ENCODE measurements around the gene ERC2.

ERC2 gene

DNA sequence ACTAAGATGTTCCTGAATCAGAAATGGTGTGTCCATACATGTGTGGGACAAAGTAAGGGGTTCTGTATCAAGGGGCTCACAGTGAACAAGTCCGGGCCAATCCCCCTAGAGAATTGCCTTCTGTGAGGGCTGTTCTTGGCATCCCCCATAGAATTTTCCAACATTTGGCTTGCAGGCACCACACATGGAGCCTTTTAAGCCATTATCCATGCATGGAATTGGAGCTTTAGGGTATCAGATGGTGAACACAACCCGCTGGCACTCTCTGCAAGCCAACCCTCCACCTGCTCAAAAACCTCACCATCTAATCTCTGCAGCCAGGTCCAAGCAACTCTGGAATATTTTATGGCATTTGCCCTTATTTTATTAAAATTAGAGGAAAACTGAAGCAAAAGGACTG lies 278.7 kb downstream of the ERC2 start:
- no peak for DNase-seq (ENCODE audit: low read depth in 2 of 2)

DNA sequence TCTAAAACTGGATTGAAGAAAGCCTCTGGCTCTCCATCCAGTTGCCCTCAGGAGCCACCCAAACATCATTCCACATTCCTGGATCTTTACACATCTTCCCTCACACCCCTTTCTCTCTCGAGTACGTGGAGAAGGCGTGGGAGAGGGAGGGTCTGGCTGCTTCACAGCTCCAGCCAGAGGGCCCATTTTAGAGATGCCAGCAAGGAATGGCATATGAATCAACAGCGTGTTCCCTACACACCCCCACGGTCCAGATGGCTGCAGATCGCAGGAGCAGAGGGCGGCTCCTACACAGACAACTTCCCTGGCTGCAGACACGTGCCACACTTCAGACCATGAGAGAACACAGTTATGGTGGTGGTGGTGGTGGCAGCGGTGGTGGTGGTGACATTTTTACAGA lies 280.1 kb downstream of the ERC2 start:
- DNase-seq (ENCODE audit: low read depth in 2 of 2): no peak

DNA sequence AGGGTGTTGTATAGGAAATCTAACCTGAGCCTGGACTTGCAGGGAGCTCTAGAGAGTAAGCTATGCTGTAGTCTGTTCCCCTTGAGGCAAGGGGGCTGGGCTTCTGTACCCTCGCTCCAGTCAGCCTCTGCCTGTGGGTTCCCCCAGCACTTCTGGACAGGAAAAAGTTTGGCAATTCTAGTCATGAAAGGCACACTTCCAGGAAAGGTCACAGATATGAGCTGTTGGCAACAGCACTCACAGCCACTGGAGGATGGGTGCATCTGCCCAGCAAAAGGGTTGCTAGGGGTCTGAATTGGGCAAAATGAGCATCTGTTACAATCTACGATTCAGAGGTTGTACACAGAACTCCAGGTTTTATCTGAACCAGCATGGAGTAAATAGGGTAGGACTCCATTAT lies 281.2 kb downstream of the ERC2 start:
- DNase-seq (ENCODE audit: low read depth in 2 of 2): no peak

DNA sequence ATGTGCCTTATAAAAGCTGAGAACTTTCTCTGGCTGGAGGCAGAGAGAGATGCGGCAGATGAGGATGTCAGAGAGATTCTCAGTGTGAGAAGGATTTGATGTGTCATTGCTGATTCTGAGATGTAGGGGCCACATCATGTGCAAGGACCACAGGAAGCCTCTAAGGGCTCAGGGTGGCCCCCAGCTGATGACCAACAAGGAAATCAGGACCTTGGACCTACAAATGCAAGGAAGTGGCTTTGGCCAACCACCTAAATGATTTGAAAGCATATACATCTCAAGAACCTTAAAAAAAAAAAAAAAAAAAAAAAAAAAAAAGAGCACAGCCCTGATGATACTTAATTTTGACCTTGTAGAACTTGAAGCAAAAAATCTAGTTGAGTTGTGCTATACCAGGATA lies 282.4 kb downstream of the ERC2 start:
- DNase-seq (ENCODE audit: low read depth in 2 of 2): no peak

DNA sequence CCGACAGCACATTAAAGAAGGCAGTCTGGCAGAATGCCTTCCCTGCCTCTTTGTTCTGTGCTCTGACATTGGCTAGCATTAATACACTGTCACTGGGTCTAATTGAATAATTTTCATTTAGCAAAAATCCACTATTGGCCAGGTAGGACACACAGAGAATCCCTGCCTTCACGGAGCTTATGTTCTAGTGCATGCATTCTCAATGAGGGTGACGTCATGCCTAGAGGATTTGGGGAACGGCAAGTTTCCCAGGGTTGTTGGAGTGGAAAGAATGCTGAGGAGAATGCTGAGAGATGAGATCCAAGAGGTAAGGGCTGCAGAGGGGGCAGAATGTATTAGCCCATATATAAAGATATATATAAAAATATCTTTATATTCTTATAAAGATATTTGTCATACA lies 284.7 kb downstream of the ERC2 start:
- DNase-seq (ENCODE audit: low read depth in 2 of 2): no peak

DNA sequence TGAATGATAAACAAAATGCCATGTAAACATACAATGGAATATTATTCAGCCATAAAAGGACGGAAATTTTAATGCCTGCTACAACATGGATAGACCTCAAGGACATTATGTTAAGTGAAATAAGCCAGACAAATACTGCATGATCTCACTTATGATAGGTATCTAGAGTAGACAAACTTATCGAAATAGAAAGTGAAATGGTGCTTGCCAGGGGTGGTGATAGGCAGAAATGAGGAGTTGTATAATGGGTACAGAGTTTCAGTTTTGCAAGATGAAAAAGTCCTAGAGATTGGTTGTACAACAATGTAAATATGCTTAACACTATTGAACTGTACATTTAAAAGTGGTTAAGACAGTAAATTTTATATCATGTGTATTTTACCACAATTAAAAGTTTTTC lies 287.8 kb downstream of the ERC2 start:
- DNase-seq (ENCODE audit: low read depth in 2 of 2): no peak

DNA sequence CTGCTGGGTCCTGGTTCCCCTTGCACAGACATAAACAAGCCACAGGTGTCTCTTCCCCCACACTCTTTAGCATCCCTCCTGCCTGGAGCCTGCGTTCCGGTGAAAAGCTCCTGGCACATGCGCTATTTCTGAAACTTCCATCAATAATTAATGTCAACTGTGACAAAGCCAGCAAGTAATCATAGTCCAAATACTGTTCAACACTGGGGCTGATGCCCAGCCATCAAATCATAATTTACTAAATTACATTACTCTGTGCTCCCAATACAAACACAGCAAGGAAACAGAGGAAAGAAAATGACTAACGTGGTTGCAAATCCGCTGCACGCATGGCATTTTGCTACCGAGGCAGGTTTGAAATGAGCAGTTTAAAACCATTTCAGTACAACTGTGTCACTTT lies 294.7 kb downstream of the ERC2 start:
- DNase-seq (ENCODE audit: low read depth in 2 of 2): no peak

DNA sequence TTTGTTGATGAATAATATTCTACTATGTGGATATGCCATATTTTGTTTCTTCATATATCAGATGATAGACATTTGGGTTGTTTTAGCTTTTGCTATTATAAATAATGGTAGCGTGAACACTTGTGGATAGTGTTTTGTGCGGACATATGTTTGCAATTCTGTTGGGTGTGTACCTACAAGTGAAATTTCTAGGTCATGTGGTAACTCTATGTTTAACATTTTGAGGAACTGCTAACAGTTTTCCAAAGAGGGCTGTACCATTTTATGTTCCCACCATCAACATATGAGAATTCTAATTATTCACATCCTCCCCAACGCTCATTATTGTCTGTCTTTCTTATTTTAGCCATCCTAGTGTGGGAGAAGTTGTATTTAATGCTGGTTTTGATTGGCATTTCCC lies 303.8 kb downstream of the ERC2 start:
- DNase-seq (ENCODE audit: low read depth in 2 of 2): no peak

DNA sequence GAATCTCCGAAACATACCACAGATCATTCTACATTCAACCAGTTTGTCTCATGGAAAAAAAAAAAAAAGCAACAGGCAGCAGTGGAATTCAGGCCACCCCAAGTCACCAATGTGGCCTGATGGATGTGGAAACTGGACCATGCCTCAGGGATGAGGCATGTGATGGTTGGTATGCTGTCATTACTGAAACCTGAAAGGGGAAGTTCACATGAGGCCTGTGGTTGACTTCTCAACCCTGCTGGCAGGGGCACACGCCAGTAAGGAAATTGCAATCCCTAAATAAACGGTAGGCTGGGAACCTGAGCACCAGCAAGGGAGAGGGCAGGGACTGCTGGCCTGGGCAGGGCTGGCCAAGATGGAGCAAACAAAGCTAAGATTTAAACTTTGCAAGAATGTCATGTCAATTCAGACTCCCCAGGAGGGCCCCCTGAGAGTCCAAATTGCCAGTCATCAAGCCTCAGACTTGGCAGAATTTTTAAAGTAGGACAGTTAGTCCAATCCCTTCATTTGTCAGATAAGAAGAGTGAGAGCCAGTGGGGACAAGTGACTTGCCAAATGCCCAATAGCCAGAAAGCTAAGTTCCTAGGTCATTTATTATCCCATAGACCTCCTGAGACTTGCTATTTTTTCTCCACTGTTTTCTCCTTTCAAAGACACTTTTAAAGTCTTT lies 310.4 kb downstream of the ERC2 start:
- no peak for DNase-seq (ENCODE audit: low read depth in 2 of 2)

DNA sequence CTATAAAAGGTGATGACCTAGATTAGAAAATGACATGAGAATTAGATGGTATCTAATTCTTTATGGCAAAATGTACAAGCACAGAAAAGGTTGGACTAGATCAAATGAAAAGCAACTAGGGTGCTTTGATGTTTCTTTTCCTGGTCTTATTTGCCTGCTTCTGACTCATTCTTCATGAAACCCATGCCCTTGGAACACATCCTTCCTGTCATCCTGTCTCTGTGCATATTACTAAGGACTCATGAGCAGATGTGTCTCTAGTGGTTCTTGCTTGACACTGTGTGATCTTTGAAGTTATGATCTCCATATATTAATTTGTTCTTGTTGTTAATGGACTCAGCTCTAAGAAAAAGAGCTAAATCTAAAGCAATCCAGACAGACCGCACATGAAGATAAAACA lies 314.0 kb downstream of the ERC2 start:
- no peak for DNase-seq (ENCODE audit: low read depth in 2 of 2)

DNA sequence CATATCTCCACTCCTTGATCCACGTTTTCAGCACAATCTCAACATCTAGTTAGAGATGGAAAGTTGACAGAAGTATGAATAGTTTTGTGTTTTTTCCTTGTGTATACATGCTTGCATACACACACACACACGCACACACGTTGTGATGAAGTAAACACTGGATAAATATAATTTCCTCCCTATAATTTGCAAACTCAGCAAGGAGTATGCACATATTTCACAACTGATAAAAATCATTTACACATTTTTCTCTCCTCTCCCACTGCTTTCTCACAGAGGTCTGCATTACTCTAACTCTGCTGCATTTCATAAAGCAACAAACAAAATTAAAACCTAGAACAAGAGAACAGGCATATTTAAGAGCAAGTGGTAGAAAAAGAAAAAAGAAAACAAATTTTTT lies 320.9 kb downstream of the ERC2 start:
- no peak for DNase-seq (ENCODE audit: low read depth in 2 of 2)

DNA sequence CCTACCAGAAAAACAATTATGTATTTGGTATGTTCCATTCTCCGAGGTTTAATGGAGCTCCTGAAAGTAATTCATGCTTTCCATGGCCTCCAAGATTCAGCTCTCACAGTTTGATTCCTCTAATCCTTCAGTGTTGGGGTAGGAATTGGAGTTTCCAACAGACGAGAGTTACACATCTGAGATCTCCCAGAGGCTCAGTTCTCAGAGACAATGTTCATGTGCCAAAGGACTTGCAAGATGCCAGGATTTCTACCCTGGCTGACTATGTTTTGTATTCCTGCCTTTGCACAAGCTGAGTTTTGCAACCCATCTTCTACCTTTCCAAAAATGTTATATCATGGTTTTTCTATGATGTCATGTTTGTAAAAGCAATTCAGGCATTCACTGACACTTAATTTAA lies 322.9 kb downstream of the ERC2 start:
- no peak for DNase-seq (ENCODE audit: low read depth in 2 of 2)

DNA sequence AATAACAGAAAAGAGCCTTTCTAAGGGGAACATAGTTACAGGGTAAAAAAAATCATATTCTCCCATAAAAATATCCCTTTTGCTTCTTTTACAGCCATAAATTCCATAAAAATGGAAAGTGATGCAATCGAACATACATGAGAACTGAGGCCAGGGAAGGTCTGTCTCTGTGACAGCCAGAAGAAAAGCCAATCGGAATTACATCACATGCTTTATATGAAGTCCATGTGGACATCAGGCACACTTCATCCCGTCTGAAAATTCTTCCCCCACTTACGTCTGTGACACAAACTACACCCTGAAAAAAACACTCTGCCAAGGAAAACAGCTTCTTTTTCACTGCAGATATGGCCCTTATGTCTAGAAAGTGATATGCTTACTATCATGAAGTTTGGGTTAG lies 323.5 kb downstream of the ERC2 start:
- no peak for DNase-seq (ENCODE audit: low read depth in 2 of 2)

DNA sequence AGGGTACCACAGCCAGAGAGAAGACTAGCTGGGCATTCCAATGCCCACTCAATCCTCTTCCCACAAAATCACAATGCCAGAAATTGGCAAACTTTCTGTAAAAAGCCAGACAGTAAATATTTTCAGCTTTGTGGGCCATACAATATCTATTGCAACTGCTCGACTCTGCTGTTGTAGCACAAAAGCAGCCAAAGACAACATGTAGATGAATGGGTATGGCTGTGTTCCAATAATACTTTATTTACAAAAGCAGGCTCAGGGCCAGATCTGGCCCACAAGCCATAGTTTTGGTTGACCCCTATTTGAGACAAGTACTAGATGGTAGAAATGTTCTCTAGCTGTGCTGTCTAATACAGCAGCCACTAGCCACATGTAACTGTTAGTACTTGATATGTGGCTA lies 330.9 kb downstream of the ERC2 start:
- no peak for DNase-seq (ENCODE audit: low read depth in 2 of 2)

DNA sequence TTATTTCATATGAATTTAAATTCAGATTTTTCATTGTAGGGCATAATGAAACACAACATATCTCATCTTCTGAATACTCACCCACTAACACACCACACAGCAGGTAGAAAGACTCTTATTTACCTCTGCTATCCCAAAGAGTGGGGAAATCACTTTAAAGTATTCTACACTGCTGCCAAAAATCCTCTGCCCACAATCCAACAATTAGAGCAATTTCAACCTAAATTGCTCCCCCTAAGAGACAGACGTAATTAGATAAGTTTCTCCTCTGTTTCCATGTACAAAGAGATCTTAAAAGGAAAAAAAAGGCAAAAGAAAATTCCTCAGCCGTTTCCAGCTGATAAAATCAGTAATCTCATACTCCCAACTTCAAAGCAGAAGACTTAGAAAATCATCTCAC lies 331.8 kb downstream of the ERC2 start:
- DNase-seq (ENCODE audit: low read depth in 2 of 2): no peak

DNA sequence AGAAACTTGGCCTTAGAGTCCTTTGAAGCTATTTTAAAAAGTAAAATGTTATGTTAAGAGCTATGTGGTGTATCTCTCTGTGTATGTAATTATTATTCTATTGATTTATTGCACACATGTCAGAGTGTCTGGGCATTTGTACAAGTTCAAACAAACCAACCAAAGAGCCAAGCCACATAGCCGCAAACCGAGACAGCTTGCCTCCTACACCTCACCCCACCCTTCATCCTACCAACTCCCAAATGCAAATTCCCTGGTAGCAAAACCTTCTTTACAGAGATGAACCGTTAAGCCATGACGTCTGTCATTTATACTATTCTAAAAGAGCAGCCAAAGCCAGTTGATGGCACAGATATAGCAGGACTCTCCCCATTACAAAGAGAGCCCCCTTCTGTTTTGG lies 332.3 kb downstream of the ERC2 start:
- no peak for DNase-seq (ENCODE audit: low read depth in 2 of 2)

DNA sequence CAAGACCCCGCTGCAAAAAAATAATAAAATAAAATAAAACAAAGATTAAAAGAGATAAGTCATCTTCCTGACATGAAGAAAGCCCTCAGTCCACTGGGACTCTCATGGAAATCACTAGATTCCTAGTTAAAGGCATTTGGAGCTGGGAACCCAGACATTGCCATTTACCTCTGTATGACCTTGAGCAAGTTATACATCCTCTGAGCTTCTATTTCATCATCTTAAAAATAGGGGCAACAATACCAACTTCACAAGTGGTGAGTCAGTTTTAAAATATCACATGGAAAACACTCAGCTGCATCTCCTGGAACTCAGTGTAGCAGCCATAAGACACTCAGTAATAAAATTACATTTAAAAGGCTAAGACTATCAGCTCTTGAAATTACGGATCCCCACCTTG lies 334.8 kb downstream of the ERC2 start:
- DNase-seq (ENCODE audit: low read depth in 2 of 2): no peak

DNA sequence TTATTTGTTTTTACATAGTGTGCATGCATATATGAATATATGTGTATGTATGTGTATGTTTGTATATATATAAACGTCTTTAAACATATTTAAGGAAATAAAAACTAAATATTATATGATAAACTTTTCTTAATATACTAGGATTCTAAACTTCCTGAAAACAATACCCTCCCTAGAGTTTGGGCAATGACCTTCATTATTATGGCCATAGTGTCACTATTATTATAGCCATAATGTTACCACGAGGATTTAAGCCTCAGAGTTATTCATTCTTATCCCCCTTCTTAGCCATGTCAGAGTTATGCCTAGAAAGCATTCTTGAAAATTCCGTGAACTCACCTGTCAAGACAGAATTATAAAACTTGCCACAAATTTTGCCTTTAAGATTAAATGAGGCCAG lies 335.5 kb downstream of the ERC2 start:
- no peak for DNase-seq (ENCODE audit: low read depth in 2 of 2)

DNA sequence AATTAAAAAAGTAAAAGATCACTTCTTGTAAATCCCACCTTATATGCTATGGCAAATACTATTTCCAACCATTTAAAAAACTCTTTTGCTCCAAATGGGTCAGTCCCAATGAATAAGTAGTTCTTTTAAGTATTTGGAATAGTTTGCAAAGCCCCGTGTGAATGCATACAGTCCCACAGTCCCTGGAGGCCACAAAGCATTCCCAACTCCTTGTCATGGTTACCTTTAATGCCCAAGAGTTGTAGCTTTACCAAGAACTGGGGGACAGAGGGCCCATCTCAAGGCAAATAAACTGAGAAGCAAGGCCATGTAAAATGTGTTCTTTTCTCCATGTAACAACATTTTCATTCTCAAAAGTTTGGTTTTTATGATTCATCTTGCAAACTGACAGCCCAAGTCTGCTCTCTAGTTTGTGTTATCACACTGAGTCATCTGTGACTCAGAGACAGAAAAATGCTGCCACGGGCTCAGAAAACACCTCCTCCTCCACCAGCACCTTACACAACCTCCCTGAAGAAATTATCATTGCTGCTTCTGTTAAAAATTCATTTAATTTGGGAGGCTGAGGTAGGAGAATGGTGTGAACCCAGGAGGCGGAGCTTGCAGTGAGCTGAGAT lies 336.2 kb downstream of the ERC2 start:
- no peak for DNase-seq (ENCODE audit: low read depth in 2 of 2)

DNA sequence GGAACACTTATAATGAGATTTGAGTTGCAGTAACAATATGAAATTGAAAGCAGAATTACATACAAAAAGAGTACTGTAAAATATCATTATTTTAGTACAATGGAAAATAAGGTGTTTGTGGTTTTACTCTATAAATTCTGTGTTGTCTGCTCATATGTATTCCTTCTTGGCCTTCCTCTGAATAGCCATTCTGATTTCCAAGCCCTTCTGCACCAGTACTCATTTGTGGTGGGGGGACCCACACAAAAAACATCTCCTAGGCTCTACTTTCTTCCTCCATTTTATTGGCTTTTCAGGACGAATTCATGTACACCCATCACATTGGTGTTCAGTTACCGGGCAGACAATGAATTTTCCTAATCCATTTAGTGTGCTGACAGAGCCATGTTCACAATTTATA lies 338.2 kb downstream of the ERC2 start:
- no peak for DNase-seq (ENCODE audit: low read depth in 2 of 2)

DNA sequence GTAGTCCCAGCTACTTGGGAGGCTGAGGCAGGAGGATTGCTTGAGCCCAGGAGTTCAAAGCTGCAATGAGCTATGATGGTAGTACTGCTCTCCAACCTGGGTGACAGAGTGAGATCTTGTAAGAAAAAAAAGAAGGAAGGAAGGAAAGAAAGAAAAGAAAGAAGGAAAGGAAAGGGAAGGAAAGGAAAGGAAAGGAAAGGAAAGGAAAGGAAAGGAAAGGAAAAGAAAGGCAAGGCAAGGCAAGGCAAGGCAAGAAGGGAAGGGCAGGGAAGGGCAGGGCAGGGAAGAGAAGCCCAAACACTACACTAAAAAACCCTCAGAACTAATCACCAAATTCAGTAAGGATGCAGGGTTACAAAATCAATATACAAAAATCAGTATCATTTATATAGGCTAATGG lies 341.6 kb downstream of the ERC2 start:
- DNase-seq (ENCODE audit: low read depth in 2 of 2): no peak

DNA sequence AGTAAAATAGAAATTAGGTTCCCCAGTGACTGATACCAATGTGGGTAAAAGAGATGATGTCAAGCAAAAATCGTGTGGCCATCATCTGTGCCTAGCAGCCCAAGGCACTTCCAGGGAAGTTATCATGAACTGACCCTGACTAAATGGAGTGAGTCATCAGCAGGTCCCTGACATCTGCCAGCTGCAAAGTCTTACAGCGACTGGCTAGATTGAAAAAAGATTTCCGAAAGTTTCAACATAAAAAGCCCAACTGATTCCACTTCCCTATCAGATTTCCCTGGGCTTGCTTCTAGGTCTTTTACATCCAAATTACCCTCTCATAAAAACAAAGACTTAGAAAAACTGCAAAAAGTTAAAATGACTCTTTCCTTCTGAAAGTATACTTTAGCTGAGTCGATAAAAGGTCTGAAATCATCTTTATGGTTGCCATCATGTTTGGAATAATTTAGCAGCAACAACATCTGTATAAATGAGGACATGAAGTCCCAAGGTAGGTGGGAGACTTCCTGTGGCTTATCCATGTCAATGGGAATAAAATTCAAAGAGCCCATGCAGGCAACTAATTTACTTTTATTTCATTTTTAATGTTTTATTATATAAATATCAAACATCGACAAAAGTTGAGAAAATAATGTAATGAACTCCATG lies 342.8 kb downstream of the ERC2 start:
- DNase-seq (ENCODE audit: low read depth in 2 of 2): no peak

DNA sequence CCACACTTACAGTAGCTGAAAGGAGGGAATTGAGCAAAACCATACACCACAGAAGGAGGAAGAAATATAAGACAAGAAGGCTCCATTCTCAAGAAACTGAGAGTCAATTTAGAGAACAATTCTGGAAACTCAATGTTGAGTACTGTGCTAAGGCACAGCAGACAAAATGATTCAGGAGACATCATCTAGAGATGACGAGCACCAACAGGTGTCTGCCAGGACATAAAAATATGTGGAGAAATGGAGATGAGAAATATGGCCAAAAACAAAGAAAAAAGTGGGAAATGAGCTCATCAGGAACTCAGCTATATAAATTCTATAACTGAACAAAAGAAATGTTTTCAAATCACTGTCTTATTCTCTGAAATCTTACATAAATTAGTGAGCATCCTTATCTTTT lies 343.7 kb downstream of the ERC2 start:
- no peak for DNase-seq (ENCODE audit: low read depth in 2 of 2)

DNA sequence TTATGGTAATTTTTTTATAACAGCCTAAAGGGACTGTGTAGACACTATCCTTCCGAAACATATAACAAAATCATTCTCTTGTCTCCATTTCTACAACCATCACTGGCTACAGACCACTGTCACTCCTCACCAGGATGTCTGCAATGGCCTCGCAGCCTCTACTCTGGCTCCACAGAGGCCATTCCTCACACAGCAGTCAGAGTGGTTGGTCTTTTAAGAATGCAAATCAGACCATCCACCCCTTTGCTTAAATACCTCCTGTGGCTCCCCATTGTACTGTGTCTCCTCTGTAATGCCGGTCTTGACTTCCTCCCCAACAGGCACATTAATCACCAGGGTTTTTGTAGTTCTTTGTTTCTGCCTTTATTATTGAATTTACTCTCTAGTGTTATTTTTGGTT lies 344.8 kb downstream of the ERC2 start:
- DNase-seq (ENCODE audit: low read depth in 2 of 2): no peak

Measured in stimulated activated CD8-positive, alpha-beta memory T cell treated with anti-CD3 and anti-CD28 coated beads, Interleukin-15, amount 100 ng/mL, for 48 hours (primary cell).